SU-DHL-6 (cell line): Measurements from ENCODE around the gene SETD1B.

ENCODE experiments used
- EZH2phosphoT487 ChIP-seq: fragments of 200-600 bp; sonication (generic), shearing (Covaris generic); conservative IDR thresholded peaks from 2 replicates; pipeline ENCODE4 v1.6.1; 2018; ENCODE audit warnings: mild to moderate bottlenecking, antibody characterized with exemption, low read length, moderate library complexity, mixed read lengths
- TF ChIP-seq, protein P1 (sequence below): fragments of 200-600 bp; sonication (generic); IDR thresholded peaks from one replicate; pipeline ENCODE4 v1.5.1; 2017; ENCODE audit warnings: antibody characterized with exemption, mild to moderate bottlenecking, low read length, moderate library complexity; ENCODE audit not compliant: insufficient read depth, poor library complexity, severe bottlenecking

GRCh38 chr12:121866331-121866730 lies 62.5 kb downstream of the SETD1B start:
- TF ChIP-seq, protein P1, sequence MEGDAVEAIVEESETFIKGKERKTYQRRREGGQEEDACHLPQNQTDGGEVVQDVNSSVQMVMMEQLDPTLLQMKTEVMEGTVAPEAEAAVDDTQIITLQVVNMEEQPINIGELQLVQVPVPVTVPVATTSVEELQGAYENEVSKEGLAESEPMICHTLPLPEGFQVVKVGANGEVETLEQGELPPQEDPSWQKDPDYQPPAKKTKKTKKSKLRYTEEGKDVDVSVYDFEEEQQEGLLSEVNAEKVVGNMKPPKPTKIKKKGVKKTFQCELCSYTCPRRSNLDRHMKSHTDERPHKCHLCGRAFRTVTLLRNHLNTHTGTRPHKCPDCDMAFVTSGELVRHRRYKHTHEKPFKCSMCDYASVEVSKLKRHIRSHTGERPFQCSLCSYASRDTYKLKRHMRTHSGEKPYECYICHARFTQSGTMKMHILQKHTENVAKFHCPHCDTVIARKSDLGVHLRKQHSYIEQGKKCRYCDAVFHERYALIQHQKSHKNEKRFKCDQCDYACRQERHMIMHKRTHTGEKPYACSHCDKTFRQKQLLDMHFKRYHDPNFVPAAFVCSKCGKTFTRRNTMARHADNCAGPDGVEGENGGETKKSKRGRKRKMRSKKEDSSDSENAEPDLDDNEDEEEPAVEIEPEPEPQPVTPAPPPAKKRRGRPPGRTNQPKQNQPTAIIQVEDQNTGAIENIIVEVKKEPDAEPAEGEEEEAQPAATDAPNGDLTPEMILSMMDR = no peak
- TF ChIP-seq EZH2phosphoT487 = no peak
